Hepatocyte (in vitro differentiated cells): ENCODE measurements around the gene SLC38A10. TPM values are rescaled to one million over a fixed set of nuclear protein-coding genes. Genes with fewer than 3 reads are reported as not detected.

Experiments
- DNase-seq: peaks from one replicate; pipeline ENCODE4 v3.0.0-alpha.2; 2016; ENCODE audit warnings: low spot score
- H2AFZ ChIP-seq: fragments of 200-600 bp; sonication (generic); 2 replicates; pipeline ENCODE4 v1.6.0; 2016; ENCODE audit warnings: antibody characterized with exemption, mild to moderate bottlenecking
- H3K27ac ChIP-seq: fragments of 200-600 bp; sonication (generic); 2 replicates; pipeline ENCODE4 v1.5.1; 2016; ENCODE audit warnings: mild to moderate bottlenecking
- H3K27me3 ChIP-seq: fragments of 200-600 bp; sonication (generic); 2 replicates; pipeline ENCODE4 v1.6.1; 2016
- H3K36me3 ChIP-seq: fragments of 200-600 bp; sonication (generic); replicated peaks from 2 replicates; pipeline ENCODE4 v1.5.1; 2016; ENCODE audit warnings: low read depth; ENCODE audit not compliant: insufficient read depth
- H3K4me1 ChIP-seq: fragments of 200-600 bp; sonication (generic); 2 replicates; pipeline ENCODE4 v1.5.1; 2016; ENCODE audit warnings: mild to moderate bottlenecking, moderate library complexity; ENCODE audit not compliant: insufficient read depth
- H3K4me2 ChIP-seq: fragments of 200-600 bp; sonication (generic); 2 replicates; pipeline ENCODE4 v1.6.0; 2016
- H3K4me3 ChIP-seq: fragments of 200-600 bp; sonication (generic); 2 replicates; pipeline ENCODE4 v1.5.1; 2016; ENCODE audit warnings: mild to moderate bottlenecking
- H3K79me2 ChIP-seq: fragments of 200-600 bp; sonication (generic); 2 replicates; pipeline ENCODE4 v1.6.0; 2017; ENCODE audit warnings: mild to moderate bottlenecking
- H3K9me2 ChIP-seq: fragments of 200-600 bp; sonication (generic); replicated peaks from 2 replicates; pipeline ENCODE4 v1.6.0; 2017; ENCODE audit warnings: mild to moderate bottlenecking; ENCODE audit not compliant: insufficient read depth
- H3K9me3 ChIP-seq: fragments of 200-600 bp; sonication (generic); 2 replicates; pipeline ENCODE4 v1.5.1; 2016; ENCODE audit warnings: low read depth, mild to moderate bottlenecking
- H4K20me1 ChIP-seq: fragments of 200-600 bp; sonication (generic); 2 replicates; pipeline ENCODE4 v1.6.0; 2016; ENCODE audit warnings: mild to moderate bottlenecking; ENCODE audit not compliant: insufficient read depth, poor library complexity, severe bottlenecking
- CTCF ChIP-seq: fragments of 200-600 bp; sonication (generic); IDR thresholded peaks from 2 replicates; pipeline ENCODE4 v1.5.1; 2016; ENCODE audit warnings: antibody characterized with exemption, mild to moderate bottlenecking; ENCODE audit not compliant: poor library complexity
- EZH2 ChIP-seq: fragments of 200-600 bp; sonication (generic); IDR thresholded peaks from 2 replicates; pipeline ENCODE4 v1.6.1; 2016; ENCODE audit warnings: antibody characterized with exemption, mild to moderate bottlenecking, borderline replicate concordance
- EZH2phosphoT487 ChIP-seq: fragments of 200-600 bp; sonication (generic); IDR thresholded peaks from one replicate; pipeline ENCODE4 v1.6.1; 2018; ENCODE audit warnings: antibody characterized with exemption, mild to moderate bottlenecking, low read depth, moderate library complexity; ENCODE audit not compliant: unreplicated experiment, severe bottlenecking
- WGBS: methylation state at CpG from one replicate; pipeline ENCODE4 v1.1.6; 2016; ENCODE audit warnings: low lambda C conversion rate; ENCODE audit errors: missing lambda C conversion rate; 5-methylcytosine and 5-hydroxymethylcytosine counted together
- polyA plus RNA-seq: library from polyadenylated mRNA; unstranded; fragments of >200 nt; fragmentation: Nextera tagmentation; extraction: Ambion mirVana; gene quantifications from 2 replicates; pipeline ENCODE4 v1.2.1, GENCODE V29; 2016
- total RNA-seq: library from RNA; depleted of rRNA; stranded (reverse); fragments of >200 nt; gene quantifications from 2 replicates; pipeline ENCODE4 v1.2.3, GENCODE V29; 2014

SLC38A10 gene
- total and polyA plus RNA-seq, 2 experiments from 2014 or later, result 91.4 to 124 TPM

- Histone ChIP-seq H3K4me3 (no peak overlapping the region), H4K20me1 (no peaks in the 10 kb centered on the region), H3K27ac (no peak overlapping the region), H2AFZ (no peak overlapping the region), H3K9me3 (no peaks in the 10 kb centered on the region), H3K27me3 (no peaks in the 10 kb centered on the region), H3K4me2 (no peak overlapping the region), H3K9me2 (no peaks in the 10 kb centered on the region), H3K36me3 (no peaks in the 10 kb centered on the region), H3K4me1 (peaks cover 32% of the 10 kb centered on the region), H3K79me2 (no peaks in the 10 kb centered on the region)
- DNase-seq, result no peak
- TF ChIP-seq EZH2phosphoT487 (no peak), EZH2 (no peak), CTCF (no peak)
- WGBS, result 88% methylated on average over 22 of the region's 22 CpGs
These were observed 30.0 kb upstream of the SLC38A10 start for GRCh38 chr17:81324851-81325713.

GRCh38 chr17:81324177-81324850 lies 29.2 kb upstream of the SLC38A10 start:
- Histone ChIP-seq H3K9me2 (no peaks in the 10 kb centered on the region), H2AFZ (no peak overlapping the region), H3K4me1 (peaks cover 24% of the 10 kb centered on the region), H3K27ac (no peak overlapping the region), H3K4me3 (no peak overlapping the region), H3K79me2 (no peaks in the 10 kb centered on the region), H4K20me1 (no peaks in the 10 kb centered on the region), H3K27me3 (no peaks in the 10 kb centered on the region), H3K36me3 (no peaks in the 10 kb centered on the region), H3K9me3 (no peaks in the 10 kb centered on the region), H3K4me2 (no peak overlapping the region)
- WGBS, result 92% methylated on average over 17 of the region's 17 CpGs
- no peak for DNase-seq
- no peak for TF ChIP-seq EZH2phosphoT487
- no peak for TF ChIP-seq EZH2
- no peak for TF ChIP-seq CTCF

- H3K9me3 ChIP-seq, result no peaks in the 10 kb centered on the region
- H3K79me2 ChIP-seq, result no peaks in the 10 kb centered on the region
- DNase-seq, result no peak
- no peak overlapping the region for H3K27ac ChIP-seq
- H3K4me2 ChIP-seq, result no peak overlapping the region
- peaks cover 16% of the 10 kb centered on the region for H3K4me1 ChIP-seq
- H3K9me2 ChIP-seq, result no peaks in the 10 kb centered on the region
- no peaks in the 10 kb centered on the region for H3K36me3 ChIP-seq
- 59% methylated on average over 12 of the region's 20 CpGs for WGBS
- H2AFZ ChIP-seq, result no peak overlapping the region
- H3K4me3 ChIP-seq, result no peak overlapping the region
- H3K27me3 ChIP-seq, result no peaks in the 10 kb centered on the region
- H4K20me1 ChIP-seq, result no peaks in the 10 kb centered on the region
- TF ChIP-seq EZH2phosphoT487 (no peak), EZH2 (no peak), CTCF (no peak)
These were observed 28.3 kb upstream of the SLC38A10 start for GRCh38 chr17:81323411-81323868.
